ENCODE measurements around the gene SCGB1D1. TPM values are rescaled to one million over a fixed set of nuclear protein-coding genes. Genes with fewer than 3 reads are reported as not detected.

The SCGB1D1 gene, protein sequence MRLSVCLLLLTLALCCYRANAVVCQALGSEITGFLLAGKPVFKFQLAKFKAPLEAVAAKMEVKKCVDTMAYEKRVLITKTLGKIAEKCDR
- total RNA-seq: not detected in 2 replicates

DNA sequence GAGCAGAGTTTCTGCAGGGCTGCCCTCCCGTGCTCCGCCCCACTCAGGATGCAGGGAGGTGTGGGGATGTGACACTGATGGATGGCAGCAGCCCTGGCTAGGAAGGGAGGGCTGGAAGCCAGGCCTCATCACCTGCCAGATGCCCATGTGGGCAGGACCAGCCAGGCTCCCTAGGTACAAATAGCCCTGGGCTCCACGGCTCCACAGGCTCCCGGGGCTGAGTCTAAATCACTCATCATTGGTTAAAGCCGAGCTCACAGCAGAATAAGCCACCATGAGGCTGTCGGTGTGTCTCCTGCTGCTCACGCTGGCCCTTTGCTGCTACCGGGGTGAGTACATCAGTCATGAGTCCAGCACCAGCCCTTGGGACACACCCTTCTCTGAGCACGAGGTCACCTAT lies at the start of gene SCGB1D1:
SCGB1D1 (plus strand) TSS at position 206 of the 400 bp plus-strand sequence; CDS start at position 275, 69 bp downstream.

GRCh38 chr11:62242021-62242420 lies 52.0 kb downstream of the SCGB1D1 start, which contains the start of gene SCGB1D2:
Gene SCGB1D2, plus strand, starts transcription at chr11:62242239. Its CDS starts 69 bp downstream, at chr11:62242308.

Other genes starting within 250 kb of the SCGB1D1 start
- gene BEST1, start 239.9 kb upstream of the SCGB1D1 start, total RNA-seq: 1.2 TPM in 2 replicates
- 871 and 2,309 TPM in 2 replicates for gene FTH1, start 222.6 kb upstream of the SCGB1D1 start, total RNA-seq
- 9.9 and 18.1 TPM in 2 replicates for gene INCENP, start 66.2 kb upstream of the SCGB1D1 start, total RNA-seq
- not detected in 2 replicates for gene SCGB2A1, start 18.5 kb downstream of the SCGB1D1 start, total RNA-seq
- not detected in 2 replicates for gene SCGB1D2, start 52.0 kb downstream of the SCGB1D1 start, total RNA-seq
- gene SCGB2A2, start 79.9 kb downstream of the SCGB1D1 start, total RNA-seq: not detected in 2 replicates
- not detected in 2 replicates for gene SCGB1D4, start 108.9 kb downstream of the SCGB1D1 start, total RNA-seq
- gene ASRGL1, start 147.2 kb downstream of the SCGB1D1 start, total RNA-seq: 1.3 and 1.5 TPM in 2 replicates
- gene SCGB1A1, start 228.8 kb downstream of the SCGB1D1 start, total RNA-seq: not detected in 2 replicates

All from aortic smooth muscle cell (primary cell).